CD8-positive, alpha-beta memory T cell (primary cell): ENCODE measurements around the gene PTPRE. TPM values are rescaled to one million over a fixed set of nuclear protein-coding genes. Genes with fewer than 3 reads are reported as not detected.

Experiments
- CTCF ChIA-PET: fragments of 350-600 bp; sonication (Branson Sonifier 250); formaldehyde crosslinking; loops from one replicate; lab custom pipeline; 2021; ENCODE audit warnings: antibody characterized with exemption; lab: Charles Lee
- POLR2A ChIA-PET: fragments of 350-600 bp; sonication (Branson Sonifier 250); formaldehyde crosslinking; loops from one replicate; lab custom pipeline; 2021; ENCODE audit warnings: antibody characterized with exemption; lab: Charles Lee
- DNase-seq, 5 donors: peaks; one replicate each; pipeline versions ENCODE4 v3.0.0 to v3.0.0-alpha.2; 2020 to 2022; ENCODE audit warnings: mixed read lengths in 1 of 5
- H3K27ac ChIP-seq: one replicate; pipeline ENCODE4 v1.7.0; 2013; ENCODE audit warnings: low read depth, mild to moderate bottlenecking, low read length, moderate library complexity
- H3K27me3 ChIP-seq: 2 replicates; pipeline ENCODE4 v1.7.0; 2013; ENCODE audit warnings: low read length, mild to moderate bottlenecking; ENCODE audit not compliant: insufficient read depth, poor library complexity, severe bottlenecking
- H3K36me3 ChIP-seq: 2 replicates; pipeline ENCODE4 v1.7.0; 2013; ENCODE audit warnings: mild to moderate bottlenecking, low read length, moderate library complexity; ENCODE audit not compliant: insufficient read depth
- H3K4me1 ChIP-seq: 2 replicates; pipeline ENCODE4 v1.7.0; 2013; ENCODE audit warnings: mild to moderate bottlenecking, low read length, moderate library complexity; ENCODE audit not compliant: insufficient read depth
- H3K4me3 ChIP-seq: 2 replicates; pipeline ENCODE4 v1.7.0; 2013; ENCODE audit warnings: mild to moderate bottlenecking, low read length
- H3K9me3 ChIP-seq: 2 replicates; pipeline ENCODE4 v1.7.0; 2013; ENCODE audit warnings: mild to moderate bottlenecking, low read length
- H3K27ac Mint-ChIP-seq, 8 donors: one replicate each; pipeline ENCODE4 v1.8.0; 2020 to 2021; ENCODE audit warnings: mixed read lengths in 8 of 8, mild to moderate bottlenecking in 6 of 8, inconsistent platforms in 3 of 8, moderate library complexity in 3 of 8
- H3K27me3 Mint-ChIP-seq, 2 donors: one replicate each; pipeline ENCODE4 v1.8.0; 2020 to 2021; ENCODE audit warnings: mixed read lengths in 2 of 2, mild to moderate bottlenecking in 1 of 2, moderate library complexity in 1 of 2
- H3K36me3 Mint-ChIP-seq, 3 donors: one replicate each; pipeline ENCODE4 v1.8.0; 2020 to 2021; ENCODE audit warnings: mixed read lengths in 3 of 3, inconsistent platforms in 1 of 3, mild to moderate bottlenecking in 1 of 3
- H3K4me1 Mint-ChIP-seq, 3 donors: one replicate each; pipeline ENCODE4 v1.8.0; 2020 to 2021; ENCODE audit warnings: mixed read lengths in 3 of 3, inconsistent platforms in 1 of 3, mild to moderate bottlenecking in 1 of 3
- H3K4me3 Mint-ChIP-seq, 7 donors: one replicate each; pipeline ENCODE4 v1.8.0; 2020 to 2021; ENCODE audit warnings: mixed read lengths in 7 of 7, mild to moderate bottlenecking in 6 of 7, moderate library complexity in 4 of 7, inconsistent platforms in 2 of 7
- H3K9me3 Mint-ChIP-seq, 5 donors: one replicate each; pipeline ENCODE4 v1.8.0; 2020 to 2022; ENCODE audit warnings: mixed read lengths in 5 of 5, mild to moderate bottlenecking in 3 of 5, moderate library complexity in 2 of 5, inconsistent platforms in 1 of 5
- polyA plus RNA-seq: library from polyadenylated mRNA; unstranded; fragments of 300-500 nt; fragmentation: Illumina TruSeq; gene quantifications from one replicate; pipeline ENCODE4 v1.2.3, GENCODE V29; 2021
- total RNA-seq, 2 experiments: library from RNA; stranded (reverse); gene quantifications; one replicate each; pipeline ENCODE4 v1.2.3, GENCODE V29; 2021

The PTPRE gene
- total and polyA plus RNA-seq, 3 experiments from 2014 or later = 25.2 to 29.5 (median 26.0) TPM

GRCh38 chr10:127939786-127940330 is 33.0 kb downstream of the PTPRE start:
- no peak for DNase-seq
- Histone ChIP-seq H3K27me3 (no peaks in the 10 kb centered on the region), H3K36me3 (no peaks in the 10 kb centered on the region), H3K9me3 (no peaks in the 10 kb centered on the region), H3K27ac (no peak overlapping the region), H3K4me3 (no peak overlapping the region), H3K4me1 (no peaks in the 10 kb centered on the region)
- no peaks in the 10 kb centered on the region for H3K4me1 Mint-ChIP-seq
- H3K9me3 Mint-ChIP-seq = no peaks in the 10 kb centered on the region
- no peak overlapping the region for H3K27ac Mint-ChIP-seq
- H3K27me3 Mint-ChIP-seq = peaks cover 10 to 65% of the 10 kb centered on the region in 2 donors
- ChIA-PET CTCF (no interaction called here), POLR2A (no interaction called here)
- H3K4me3 Mint-ChIP-seq = no peak overlapping the region
- H3K36me3 Mint-ChIP-seq = no peaks in the 10 kb centered on the region

GRCh38 chr10:127940866-127941640 is 34.1 kb downstream of the PTPRE start:
- H3K36me3 Mint-ChIP-seq = no peaks in the 10 kb centered on the region
- H3K27ac ChIP-seq = no peak overlapping the region
- no peak overlapping the region for H3K27ac Mint-ChIP-seq
- H3K4me3 ChIP-seq = no peak overlapping the region
- no peaks in the 10 kb centered on the region for H3K9me3 Mint-ChIP-seq
- H3K27me3 Mint-ChIP-seq = peaks cover 8 to 59% of the 10 kb centered on the region in 2 donors
- no peaks in the 10 kb centered on the region for H3K27me3 ChIP-seq
- no peaks in the 10 kb centered on the region for H3K9me3 ChIP-seq
- ChIA-PET POLR2A (no interaction called here), CTCF (no interaction called here)
- H3K4me3 Mint-ChIP-seq = no peak overlapping the region
- no peaks in the 10 kb centered on the region for H3K36me3 ChIP-seq
- peaks cover 4 to 10% (median 8%) of the 10 kb centered on the region in 3 donors for H3K4me1 Mint-ChIP-seq
- DNase-seq = no peak
- peaks cover 5% of the 10 kb centered on the region for H3K4me1 ChIP-seq

GRCh38 chr10:127942811-127943210 is 35.9 kb downstream of the PTPRE start:
- Mint-ChIP-seq H3K36me3 (no peaks in the 10 kb centered on the region), H3K27me3 (peaks cover 8 to 47% of the 10 kb centered on the region in 2 donors), H3K4me1 (peaks cover 4 to 10% (median 8%) of the 10 kb centered on the region in 3 donors), H3K9me3 (no peaks in the 10 kb centered on the region), H3K27ac (peak overlapping the region in 1 of 8 donors; percentile 9), H3K4me3 (no peak overlapping the region)
- POLR2A ChIA-PET = no interaction called here
- no peak overlapping the region for H3K4me3 ChIP-seq
- DNase-seq = no peak
- CTCF ChIA-PET = no interaction called here
- no peaks in the 10 kb centered on the region for H3K27me3 ChIP-seq
- H3K9me3 ChIP-seq = no peaks in the 10 kb centered on the region
- H3K27ac ChIP-seq = no peak overlapping the region
- no peaks in the 10 kb centered on the region for H3K36me3 ChIP-seq
- peaks cover 7% of the 10 kb centered on the region for H3K4me1 ChIP-seq

- Mint-ChIP-seq H3K36me3 (no peaks in the 10 kb centered on the region), H3K9me3 (no peaks in the 10 kb centered on the region), H3K4me3 (no peak overlapping the region), H3K4me1 (peaks cover 4 to 10% (median 8%) of the 10 kb centered on the region in 3 donors), H3K27ac (no peak overlapping the region), H3K27me3 (peaks cover 6 to 41% of the 10 kb centered on the region in 2 donors)
- Histone ChIP-seq H3K36me3 (no peaks in the 10 kb centered on the region), H3K4me3 (no peak overlapping the region), H3K27me3 (no peaks in the 10 kb centered on the region), H3K4me1 (peaks cover 7% of the 10 kb centered on the region), H3K9me3 (no peaks in the 10 kb centered on the region), H3K27ac (no peak overlapping the region)
- ChIA-PET CTCF (no interaction called here), POLR2A (no interaction called here)
- DNase-seq = no peak
Measured at GRCh38 chr10:127943336-127943910, 36.5 kb downstream of the PTPRE start.

- no peaks in the 10 kb centered on the region for H3K9me3 Mint-ChIP-seq
- H3K4me3 Mint-ChIP-seq = no peak overlapping the region
- CTCF ChIA-PET = no interaction called here
- Histone ChIP-seq H3K9me3 (no peaks in the 10 kb centered on the region), H3K36me3 (no peaks in the 10 kb centered on the region), H3K27ac (no peak overlapping the region), H3K4me1 (peaks cover 7% of the 10 kb centered on the region), H3K4me3 (no peak overlapping the region), H3K27me3 (no peaks in the 10 kb centered on the region)
- no peaks in the 10 kb centered on the region for H3K36me3 Mint-ChIP-seq
- POLR2A ChIA-PET = no interaction called here
- H3K27me3 Mint-ChIP-seq = peaks cover 4 to 33% of the 10 kb centered on the region in 2 donors
- no peak for DNase-seq
- H3K4me1 Mint-ChIP-seq = peaks cover 4 to 10% (median 8%) of the 10 kb centered on the region in 3 donors
- H3K27ac Mint-ChIP-seq = no peak overlapping the region
Measured at GRCh38 chr10:127944256-127944655, 37.4 kb downstream of the PTPRE start.

GRCh38 chr10:127945341-127945758 is 38.4 kb downstream of the PTPRE start:
- peak overlapping the region in 1 of 8 donors; percentile 1 for H3K27ac Mint-ChIP-seq
- no peak for DNase-seq
- Histone ChIP-seq H3K4me3 (no peak overlapping the region), H3K36me3 (no peaks in the 10 kb centered on the region), H3K27me3 (no peaks in the 10 kb centered on the region), H3K4me1 (peaks cover 7% of the 10 kb centered on the region), H3K27ac (no peak overlapping the region), H3K9me3 (no peaks in the 10 kb centered on the region)
- H3K36me3 Mint-ChIP-seq = no peaks in the 10 kb centered on the region
- H3K9me3 Mint-ChIP-seq = no peaks in the 10 kb centered on the region
- H3K4me1 Mint-ChIP-seq = peaks cover 4 to 10% (median 8%) of the 10 kb centered on the region in 3 donors
- CTCF ChIA-PET = no interaction called here
- H3K4me3 Mint-ChIP-seq = no peak overlapping the region
- POLR2A ChIA-PET = no interaction called here
- peaks cover 3 to 27% of the 10 kb centered on the region in 2 donors for H3K27me3 Mint-ChIP-seq

- H3K27me3 Mint-ChIP-seq = peaks cover 3 to 22% of the 10 kb centered on the region in 2 donors
- Histone ChIP-seq H3K27me3 (no peaks in the 10 kb centered on the region), H3K36me3 (no peaks in the 10 kb centered on the region), H3K9me3 (no peaks in the 10 kb centered on the region), H3K4me3 (no peak overlapping the region), H3K27ac (no peak overlapping the region), H3K4me1 (peaks cover 7% of the 10 kb centered on the region)
- H3K4me3 Mint-ChIP-seq = no peak overlapping the region
- no peaks in the 10 kb centered on the region for H3K36me3 Mint-ChIP-seq
- POLR2A ChIA-PET = no interaction called here
- DNase-seq = no peak
- H3K27ac Mint-ChIP-seq = peak overlapping the region in 3 of 8 donors; percentile 1 to 62 (median 10)
- CTCF ChIA-PET = no interaction called here
- H3K9me3 Mint-ChIP-seq = no peaks in the 10 kb centered on the region
- H3K4me1 Mint-ChIP-seq = peaks cover 4 to 10% (median 8%) of the 10 kb centered on the region in 3 donors
Measured at GRCh38 chr10:127945948-127946711, 39.2 kb downstream of the PTPRE start.
